Upper lobe of left lung (tissue), 6 donors: ENCODE measurements around the gene CEP120. TPM values are rescaled to one million over a fixed set of nuclear protein-coding genes. Genes with fewer than 3 reads are reported as not detected.
"Not testable (repeated sequence)": the region's sequence is repeated elsewhere in the genome, so short reads cannot be mapped to it uniquely, and the experiment has no call there.

Source experiments
- ATAC-seq, 2 donors: fragments of 200-7000 bp; cut with Tn5 transposase; one replicate each; pipeline ENCODE4 v1.9.1; 2022; ENCODE audit warnings: mild to moderate bottlenecking in 2 of 2, moderate library complexity in 2 of 2; ENCODE audit not compliant: low FRiP score in 2 of 2
- DNase-seq, 2 donors: peaks; one replicate each; pipeline ENCODE4 v3.0.0-alpha.2; 2019 to 2020
- H3K27ac ChIP-seq, 4 donors: fragments of 200-600 bp; sonication (generic); one replicate each; pipeline ENCODE4 v1.5.1; 2016 to 2019
- H3K27me3 ChIP-seq, 4 donors: fragments of 200-600 bp; sonication (generic); one replicate each; pipeline ENCODE4 v1.5.1; 2017 to 2019
- H3K36me3 ChIP-seq, 4 donors: fragments of 200-600 bp; sonication (generic); one replicate each; pipeline ENCODE4 v1.5.1; 2016 to 2019
- H3K4me1 ChIP-seq, 4 donors: fragments of 200-600 bp; sonication (generic); one replicate each; pipeline ENCODE4 v1.5.1; 2018 to 2019
- H3K4me3 ChIP-seq, 4 donors: fragments of 200-600 bp; sonication (generic); one replicate each; pipeline ENCODE4 v1.5.1; 2017 to 2019; ENCODE audit warnings: mild to moderate bottlenecking in 2 of 4, moderate library complexity in 1 of 4
- H3K9me3 ChIP-seq, 4 donors: fragments of 200-600 bp; sonication (generic); one replicate each; pipeline ENCODE4 v1.5.1; 2018 to 2019
- EP300 ChIP-seq, 4 donors: sonication (generic); formaldehyde crosslinking; IDR thresholded peaks; one replicate each; pipeline ENCODE4 v1.5.1; 2017; ENCODE audit warnings: antibody characterized with exemption in 4 of 4, control low read depth in 2 of 4
- POLR2A ChIP-seq, 4 donors: fragments of 450-650 bp; IDR thresholded peaks; one replicate each; pipeline ENCODE4 v1.5.1; 2016 to 2017; ENCODE audit warnings: antibody characterized with exemption in 4 of 4, mild to moderate bottlenecking in 2 of 4
- POLR2AphosphoS5 ChIP-seq, 2 donors: sonication (generic); formaldehyde crosslinking; IDR thresholded peaks; one replicate each; pipeline ENCODE4 v1.5.1; 2017; ENCODE audit warnings: antibody characterized with exemption in 2 of 2
- WGBS, 2 donors: methylation state at CpG; one replicate each; pipeline ENCODE4 v1.1.5; 2017 to 2018; 5-methylcytosine and 5-hydroxymethylcytosine counted together
- total RNA-seq, 6 donors: library from RNA; depleted of rRNA in 4 of 6; stranded (reverse); fragments of >200 nt in 4 of 6; gene quantifications; one replicate each; pipeline versions ENCODE4 v1.1.0 to v1.2.1, GENCODE V29; 2016 to 2021
- TF ChIP-seq, protein P1 (sequence below), 6 experiments: fragments of 450-650 bp in 4 of 6; fragments of 200-600 bp in 2 of 6; sonication (generic) in 2 of 6; IDR thresholded peaks; one replicate each; pipeline ENCODE4 v1.5.1; 2016 to 2019; ENCODE audit warnings: antibody characterized with exemption in 6 of 6
- donor health status: DM: no; HTN: no; CAD: no; lungs with moderate emphysema.
- donor health status: DM: no; HTN: yes; CAD: no; lungs with severe emphysema.

The CEP120 gene
- total RNA-seq = 10 to 100 TPM; 13.2 to 43.0 (median 22.1) TPM

DNA sequence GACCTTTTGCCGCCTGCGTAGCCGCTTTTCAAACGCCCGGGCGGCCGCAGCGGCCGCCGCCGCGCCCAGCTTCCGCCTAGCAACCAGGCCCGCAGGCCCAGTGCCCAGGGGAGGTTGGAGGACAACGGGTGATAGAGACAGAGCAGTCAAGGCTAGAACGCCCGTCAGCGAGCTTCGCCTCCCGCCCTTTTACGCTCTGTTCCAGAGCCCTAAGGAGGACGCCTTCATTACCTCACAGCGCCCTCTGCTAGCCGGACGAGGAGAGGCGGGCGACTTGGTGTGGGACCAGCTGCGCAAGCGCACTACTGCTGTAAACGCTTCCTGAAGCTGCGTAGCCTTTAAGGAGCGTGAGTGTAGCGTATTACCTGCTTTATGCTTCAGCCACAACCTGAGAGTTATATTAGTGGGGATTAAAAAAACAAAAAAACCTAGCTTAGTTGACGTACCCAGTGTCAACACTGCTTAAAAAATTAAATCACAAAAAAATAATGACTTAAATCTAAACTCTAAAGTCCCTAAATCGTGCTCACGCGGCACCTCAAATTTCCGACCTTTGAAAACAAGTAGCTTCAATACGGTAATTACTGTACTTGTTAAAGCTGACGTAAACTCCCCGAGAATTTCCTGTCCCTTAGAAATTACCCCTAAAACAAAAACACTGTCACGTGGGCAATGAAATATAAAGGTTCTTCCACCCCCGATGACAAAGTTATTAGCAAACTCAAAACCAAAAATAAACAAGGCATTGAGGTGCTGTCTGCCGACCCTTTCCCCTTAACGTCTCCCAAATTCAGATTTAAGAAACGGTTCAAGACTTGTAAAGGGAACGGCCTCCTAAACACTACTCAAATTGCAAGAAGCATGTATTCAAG is at the start of gene CEP120:
Gene CEP120 (minus strand): TSS at position 126 of the 872 bp plus-strand sequence. CDS start 405 bp downstream, outside the sequence.
- Histone ChIP-seq H3K4me3 (peak within 1 kb of the TSS; percentile 72 to 92 (median 80)), H3K36me3 (no peaks in the 10 kb centered on the region), H3K27me3 (no peaks in the 10 kb centered on the region), H3K4me1 (peaks cover 11 to 15% (median 13%) of the 10 kb centered on the region in 4 donors), H3K9me3 (no peaks in the 10 kb centered on the region), H3K27ac (peak within 1 kb of the TSS; percentile 84 to 94 (median 88))
- peak; percentile 99 to 100 for ATAC-seq
- peak; percentile 97 to 100 for DNase-seq
- 1 to 2% methylated on average over 25 to 32 of the region's 47 CpGs for WGBS, 2 donors
- TF ChIP-seq, protein P1, sequence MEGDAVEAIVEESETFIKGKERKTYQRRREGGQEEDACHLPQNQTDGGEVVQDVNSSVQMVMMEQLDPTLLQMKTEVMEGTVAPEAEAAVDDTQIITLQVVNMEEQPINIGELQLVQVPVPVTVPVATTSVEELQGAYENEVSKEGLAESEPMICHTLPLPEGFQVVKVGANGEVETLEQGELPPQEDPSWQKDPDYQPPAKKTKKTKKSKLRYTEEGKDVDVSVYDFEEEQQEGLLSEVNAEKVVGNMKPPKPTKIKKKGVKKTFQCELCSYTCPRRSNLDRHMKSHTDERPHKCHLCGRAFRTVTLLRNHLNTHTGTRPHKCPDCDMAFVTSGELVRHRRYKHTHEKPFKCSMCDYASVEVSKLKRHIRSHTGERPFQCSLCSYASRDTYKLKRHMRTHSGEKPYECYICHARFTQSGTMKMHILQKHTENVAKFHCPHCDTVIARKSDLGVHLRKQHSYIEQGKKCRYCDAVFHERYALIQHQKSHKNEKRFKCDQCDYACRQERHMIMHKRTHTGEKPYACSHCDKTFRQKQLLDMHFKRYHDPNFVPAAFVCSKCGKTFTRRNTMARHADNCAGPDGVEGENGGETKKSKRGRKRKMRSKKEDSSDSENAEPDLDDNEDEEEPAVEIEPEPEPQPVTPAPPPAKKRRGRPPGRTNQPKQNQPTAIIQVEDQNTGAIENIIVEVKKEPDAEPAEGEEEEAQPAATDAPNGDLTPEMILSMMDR (IDR thresholded peaks at IDR 0.05) = peak; percentile 61 to 92 (median 84)
- TF ChIP-seq POLR2AphosphoS5 (IDR thresholded peaks at IDR 0.05) (peak; percentile 77 to 90), EP300 (IDR thresholded peaks at IDR 0.05) (peak in 1 of 4 donors; percentile 72), POLR2A (IDR thresholded peaks at IDR 0.05) (peak in 3 of 4 donors; percentile 73 to 93 (median 84))

DNA sequence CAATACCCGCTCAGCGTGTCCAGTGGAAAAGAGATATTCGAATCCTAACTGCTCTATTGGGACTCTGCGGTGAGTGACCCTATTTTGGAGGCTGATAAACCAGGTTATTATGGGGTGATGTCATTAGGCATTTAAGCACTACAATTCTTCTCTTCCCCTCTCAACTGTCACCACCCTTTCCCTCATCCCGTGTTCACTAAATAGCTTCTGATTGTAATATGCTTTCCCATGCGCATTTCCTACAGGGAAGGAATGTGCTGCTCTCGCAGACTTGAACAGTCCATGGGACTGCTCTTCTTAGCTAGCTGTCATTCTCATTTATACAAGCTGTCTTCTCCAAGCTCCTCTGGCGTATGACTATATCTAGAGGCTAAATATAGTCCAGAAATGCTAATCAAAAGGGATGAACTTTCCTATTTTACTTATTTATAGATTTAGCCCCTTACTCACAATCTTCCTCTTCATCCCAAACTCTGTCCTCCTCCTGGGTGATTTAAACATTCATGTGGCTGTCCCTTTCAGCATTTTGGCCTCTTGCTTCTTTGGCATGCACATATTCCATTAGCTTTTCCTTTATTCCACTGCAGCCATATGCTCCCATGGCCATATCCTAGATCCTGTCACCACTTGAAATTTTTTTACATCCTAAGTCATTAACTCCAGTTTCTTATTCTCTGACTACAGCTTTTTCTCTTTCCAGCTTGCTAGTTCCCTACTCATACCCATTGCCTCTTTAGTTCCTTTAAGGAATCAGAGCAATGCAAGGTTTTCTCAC is 49.1 kb upstream of the CEP120 start:
- Histone ChIP-seq H3K27me3 (no peaks in the 10 kb centered on the region), H3K4me3 (no peak overlapping the region), H3K36me3 (no peaks in the 10 kb centered on the region), H3K9me3 (no peaks in the 10 kb centered on the region), H3K4me1 (no peaks in the 10 kb centered on the region), H3K27ac (no peak overlapping the region)
- WGBS, 2 donors = 86% methylated on average over 8 of the region's 8 CpGs
- peak in 1 of 2 donors; percentile 24 for ATAC-seq
- TF ChIP-seq POLR2AphosphoS5 (IDR thresholded peaks at IDR 0.05) (no peak), POLR2A (IDR thresholded peaks at IDR 0.05) (no peak), EP300 (IDR thresholded peaks at IDR 0.05) (no peak)
- TF ChIP-seq, protein P1 (IDR thresholded peaks at IDR 0.05) = no peak
- no peak for DNase-seq

DNA sequence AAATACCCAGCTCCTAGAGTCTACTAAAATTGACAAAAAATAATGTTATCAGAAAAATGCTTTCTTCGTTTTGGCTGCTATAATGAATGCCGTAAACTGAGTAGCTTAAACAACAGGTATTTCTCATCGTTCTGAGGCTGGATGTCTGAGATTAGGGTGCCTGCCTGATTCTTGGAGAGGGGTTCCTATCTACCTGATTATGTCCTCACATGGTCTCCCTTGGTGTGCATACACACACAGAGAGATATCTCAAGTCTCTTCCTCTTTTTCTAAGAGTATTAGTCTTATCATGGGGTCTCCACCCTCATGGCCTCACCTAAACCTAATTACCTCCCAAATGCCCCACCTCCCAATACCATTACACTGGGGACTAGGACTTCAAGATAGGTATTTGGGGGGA is 48.2 kb upstream of the CEP120 start:
- no peak for TF ChIP-seq POLR2AphosphoS5 (IDR thresholded peaks at IDR 0.05)
- TF ChIP-seq, protein P1 (IDR thresholded peaks at IDR 0.05) = no peak
- no peak for TF ChIP-seq EP300 (IDR thresholded peaks at IDR 0.05)
- TF ChIP-seq POLR2A (IDR thresholded peaks at IDR 0.05) = no peak
- Histone ChIP-seq H3K9me3 (no peaks in the 10 kb centered on the region), H3K27me3 (no peaks in the 10 kb centered on the region), H3K4me1 (no peaks in the 10 kb centered on the region), H3K27ac (no peak overlapping the region), H3K36me3 (no peaks in the 10 kb centered on the region), H3K4me3 (no peak overlapping the region)
- WGBS, 2 donors = 93 to 97% methylated on average over 3 of the region's 3 CpGs
- no peak for ATAC-seq
- no peak for DNase-seq

DNA sequence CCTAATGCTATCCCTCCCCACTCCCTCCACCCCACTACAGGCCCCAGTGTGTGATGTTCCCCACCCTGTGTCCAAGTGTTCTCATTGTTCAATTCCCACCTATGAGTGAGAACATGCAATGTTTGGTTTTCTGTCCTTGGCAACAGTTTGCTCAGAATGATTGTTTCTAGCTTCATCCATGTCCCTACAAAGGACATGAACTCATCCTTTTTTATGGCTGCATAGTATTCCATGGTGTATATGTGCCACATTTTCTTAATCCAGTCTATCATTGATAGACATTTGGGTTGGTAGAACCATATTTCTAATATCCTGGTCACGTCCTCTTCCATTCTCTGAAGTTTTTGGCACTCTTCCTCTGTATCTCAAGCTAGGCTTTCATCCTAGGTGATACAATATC is 43.6 kb upstream of the CEP120 start:
- ATAC-seq = not testable (repeated sequence)
- 100% methylated on average over 1 of the region's 1 CpG for WGBS, 2 donors

DNA sequence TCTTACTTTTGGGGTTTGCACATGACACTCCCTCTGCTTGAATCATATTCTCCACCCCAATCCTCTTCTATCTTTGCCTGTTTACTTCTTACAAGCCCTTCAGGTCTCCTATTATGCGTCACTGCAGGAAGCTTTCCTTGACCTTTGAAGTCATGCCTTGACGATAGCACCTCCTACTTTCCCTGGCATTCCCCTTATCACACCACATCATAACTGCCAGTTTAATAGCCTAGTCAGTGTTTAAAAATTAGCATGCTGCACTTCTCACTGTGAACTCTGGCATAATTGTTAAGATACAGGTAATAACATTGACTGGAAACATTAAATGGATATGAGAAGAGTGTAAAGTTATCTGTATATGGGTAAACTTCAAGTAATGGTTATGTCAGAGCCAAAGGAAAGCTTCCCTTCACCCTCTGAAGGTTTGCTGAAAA is 37.1 kb upstream of the CEP120 start:
- H3K4me3 ChIP-seq = no peak overlapping the region
- H3K36me3 ChIP-seq = no peaks in the 10 kb centered on the region
- WGBS, 2 donors = 35% methylated on average over 2 of the region's 2 CpGs
- H3K27ac ChIP-seq = no peak overlapping the region
- no peak for ATAC-seq
- no peaks in the 10 kb centered on the region for H3K27me3 ChIP-seq
- H3K4me1 ChIP-seq = no peaks in the 10 kb centered on the region
- DNase-seq = no peak
- TF ChIP-seq EP300 (IDR thresholded peaks at IDR 0.05) = no peak
- TF ChIP-seq POLR2AphosphoS5 (IDR thresholded peaks at IDR 0.05) = no peak
- TF ChIP-seq, protein P1 (IDR thresholded peaks at IDR 0.05) = no peak
- no peak for TF ChIP-seq POLR2A (IDR thresholded peaks at IDR 0.05)
- H3K9me3 ChIP-seq = no peaks in the 10 kb centered on the region

More for the DNA sequence above, 43.6 kb upstream of the CEP120 start:
- H3K36me3 ChIP-seq, H3K4me1 ChIP-seq, H3K9me3 ChIP-seq, H3K27me3 ChIP-seq, H3K27ac ChIP-seq, DNase-seq, H3K4me3 ChIP-seq: not testable (repeated sequence)

GRCh38 chr5:123458994-123459393 is 35.8 kb upstream of the CEP120 start:
- H3K27ac ChIP-seq, H3K9me3 ChIP-seq, H3K4me3 ChIP-seq, ATAC-seq, H3K27me3 ChIP-seq, DNase-seq, H3K4me1 ChIP-seq, H3K36me3 ChIP-seq: not testable (repeated sequence)
- WGBS, 2 donors = 92 to 98% methylated on average over 4 of the region's 4 CpGs
